CD4-positive, alpha-beta T cell (primary cell): ENCODE data around the gene GPR17. TPM values are rescaled to one million over a fixed set of nuclear protein-coding genes. Genes with fewer than 3 reads are reported as not detected.

Experiments
- ATAC-seq: fragments of 200-7000 bp; cut with Tn5 transposase; one replicate; pipeline ENCODE4 v1.10.0; 2022; ENCODE audit warnings: mild to moderate bottlenecking; ENCODE audit not compliant: poor library complexity
- CTCF ChIA-PET: fragments of 350-600 bp; sonication (Branson Sonifier 250); formaldehyde crosslinking; loops from one replicate; lab custom pipeline; 2021; ENCODE audit warnings: antibody characterized with exemption, inconsistent platforms; lab: Charles Lee
- POLR2A ChIA-PET: fragments of 350-600 bp; sonication (Branson Sonifier 250); formaldehyde crosslinking; loops from one replicate; lab custom pipeline; 2021; ENCODE audit warnings: antibody characterized with exemption, inconsistent platforms; lab: Charles Lee
- DNase-seq, 14 experiments: peaks; one replicate each; pipeline ENCODE4 v3.0.0-alpha.2; 2013 to 2020; ENCODE audit warnings: mixed read lengths in 2 of 14
- H3K27ac ChIP-seq, 2 donors: one replicate each; pipeline versions ENCODE4 v1.5.1 to v1.7.0; 2013; ENCODE audit warnings: low read length in 2 of 2, low read depth in 1 of 2, mild to moderate bottlenecking in 1 of 2
- H3K27me3 ChIP-seq, 2 experiments: 1 replicate in 1 of 2; 2 replicates in 1 of 2; pipeline versions ENCODE4 v1.6.1 to v1.7.0; 2013; ENCODE audit warnings: low read length in 2 of 2, control low read depth in 1 of 2, mild to moderate bottlenecking in 1 of 2, moderate library complexity in 1 of 2; ENCODE audit not compliant: insufficient read depth in 2 of 2, control insufficient read depth in 1 of 2
- H3K36me3 ChIP-seq: one replicate; pipeline ENCODE4 v1.6.1; 2013; ENCODE audit warnings: low read length, control low read depth; ENCODE audit not compliant: insufficient read depth
- H3K4me1 ChIP-seq: one replicate; pipeline ENCODE4 v1.6.1; 2013; ENCODE audit warnings: low read length, control low read depth; ENCODE audit not compliant: insufficient read depth
- H3K4me3 ChIP-seq: one replicate; pipeline ENCODE4 v1.5.1; 2013; ENCODE audit warnings: mild to moderate bottlenecking, low read length, moderate library complexity
- H3K9me3 ChIP-seq, 2 experiments: 1 replicate in 1 of 2; 2 replicates in 1 of 2; pipeline versions ENCODE4 v1.6.1 to v1.7.0; 2013; ENCODE audit warnings: low read length in 2 of 2, mild to moderate bottlenecking in 2 of 2, control low read depth in 1 of 2, moderate library complexity in 1 of 2; ENCODE audit not compliant: control insufficient read depth in 1 of 2, insufficient read depth in 1 of 2
- H3K27ac Mint-ChIP-seq: one replicate; pipeline ENCODE4 v1.8.0; 2020; ENCODE audit warnings: mixed read lengths
- H3K27me3 Mint-ChIP-seq: one replicate; pipeline ENCODE4 v1.8.0; 2021; ENCODE audit warnings: mixed read lengths
- H3K36me3 Mint-ChIP-seq: one replicate; pipeline ENCODE4 v1.8.0; 2021; ENCODE audit warnings: low read depth, mixed read lengths
- H3K4me1 Mint-ChIP-seq: one replicate; pipeline ENCODE4 v1.8.0; 2021; ENCODE audit warnings: low read depth, mixed read lengths
- H3K4me3 Mint-ChIP-seq: one replicate; pipeline ENCODE4 v1.8.0; 2020; ENCODE audit warnings: mild to moderate bottlenecking, mixed read lengths
- H3K9me3 Mint-ChIP-seq: one replicate; pipeline ENCODE4 v1.8.0; 2020; ENCODE audit warnings: mixed read lengths
- intact Hi-C, 2 experiments: fragments of 100-400 bp; cut with DNase I in 1 of 2; cut with micrococcal nuclease in 1 of 2; formaldehyde crosslinking; loops; one replicate each; pipeline versions ENCODE4 v1.15.1 to v1.9.0; 2023 to 2025; cut with DNase I, micrococcal nuclease
- total RNA-seq, 174 experiments: library from RNA in 2 of 174; stranded (reverse) in 2 of 174; gene quantifications; one replicate each; pipeline ENCODE4 v1.2.3 and lab custom pipeline; 2021 to 2026
- TF ChIP-seq, protein P1 (sequence below): fragments of 200-600 bp; IDR thresholded peaks from one replicate; pipeline ENCODE4 v1.8.0; 2022; ENCODE audit warnings: antibody characterized with exemption, mild to moderate bottlenecking

The GPR17 gene
- total RNA-seq, 2 experiments from 2014 or later = not detected

- TF ChIP-seq, protein P1, sequence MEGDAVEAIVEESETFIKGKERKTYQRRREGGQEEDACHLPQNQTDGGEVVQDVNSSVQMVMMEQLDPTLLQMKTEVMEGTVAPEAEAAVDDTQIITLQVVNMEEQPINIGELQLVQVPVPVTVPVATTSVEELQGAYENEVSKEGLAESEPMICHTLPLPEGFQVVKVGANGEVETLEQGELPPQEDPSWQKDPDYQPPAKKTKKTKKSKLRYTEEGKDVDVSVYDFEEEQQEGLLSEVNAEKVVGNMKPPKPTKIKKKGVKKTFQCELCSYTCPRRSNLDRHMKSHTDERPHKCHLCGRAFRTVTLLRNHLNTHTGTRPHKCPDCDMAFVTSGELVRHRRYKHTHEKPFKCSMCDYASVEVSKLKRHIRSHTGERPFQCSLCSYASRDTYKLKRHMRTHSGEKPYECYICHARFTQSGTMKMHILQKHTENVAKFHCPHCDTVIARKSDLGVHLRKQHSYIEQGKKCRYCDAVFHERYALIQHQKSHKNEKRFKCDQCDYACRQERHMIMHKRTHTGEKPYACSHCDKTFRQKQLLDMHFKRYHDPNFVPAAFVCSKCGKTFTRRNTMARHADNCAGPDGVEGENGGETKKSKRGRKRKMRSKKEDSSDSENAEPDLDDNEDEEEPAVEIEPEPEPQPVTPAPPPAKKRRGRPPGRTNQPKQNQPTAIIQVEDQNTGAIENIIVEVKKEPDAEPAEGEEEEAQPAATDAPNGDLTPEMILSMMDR = no peak
- DNase-seq (peak in 1 of 14 experiments; percentile 5), ATAC-seq (no peak)
- H3K4me1 ChIP-seq = peaks cover 15% of the 10 kb centered on the region
- H3K9me3 Mint-ChIP-seq = no peaks in the 10 kb centered on the region
- ChIA-PET POLR2A (no interaction called here), CTCF (no interaction called here)
- H3K27ac ChIP-seq = no peak overlapping the region
- peaks cover 0 to 8% of the 10 kb centered on the region in 2 experiments for H3K9me3 ChIP-seq
- H3K36me3 Mint-ChIP-seq = no peaks in the 10 kb centered on the region
- H3K27me3 Mint-ChIP-seq = peaks cover 77% of the 10 kb centered on the region
- H3K27me3 ChIP-seq = peaks cover 47 to 54% of the 10 kb centered on the region in 2 experiments
- intact Hi-C loops = no loop called here
- H3K4me1 Mint-ChIP-seq = peaks cover 9% of the 10 kb centered on the region
- H3K27ac Mint-ChIP-seq = no peak overlapping the region
- peak overlapping the region; percentile 25 for H3K4me3 Mint-ChIP-seq
- H3K36me3 ChIP-seq = no peaks in the 10 kb centered on the region
- no peak overlapping the region for H3K4me3 ChIP-seq
Measured at GRCh38 chr2:127672341-127673224, 26.6 kb downstream of the GPR17 start.

DNA sequence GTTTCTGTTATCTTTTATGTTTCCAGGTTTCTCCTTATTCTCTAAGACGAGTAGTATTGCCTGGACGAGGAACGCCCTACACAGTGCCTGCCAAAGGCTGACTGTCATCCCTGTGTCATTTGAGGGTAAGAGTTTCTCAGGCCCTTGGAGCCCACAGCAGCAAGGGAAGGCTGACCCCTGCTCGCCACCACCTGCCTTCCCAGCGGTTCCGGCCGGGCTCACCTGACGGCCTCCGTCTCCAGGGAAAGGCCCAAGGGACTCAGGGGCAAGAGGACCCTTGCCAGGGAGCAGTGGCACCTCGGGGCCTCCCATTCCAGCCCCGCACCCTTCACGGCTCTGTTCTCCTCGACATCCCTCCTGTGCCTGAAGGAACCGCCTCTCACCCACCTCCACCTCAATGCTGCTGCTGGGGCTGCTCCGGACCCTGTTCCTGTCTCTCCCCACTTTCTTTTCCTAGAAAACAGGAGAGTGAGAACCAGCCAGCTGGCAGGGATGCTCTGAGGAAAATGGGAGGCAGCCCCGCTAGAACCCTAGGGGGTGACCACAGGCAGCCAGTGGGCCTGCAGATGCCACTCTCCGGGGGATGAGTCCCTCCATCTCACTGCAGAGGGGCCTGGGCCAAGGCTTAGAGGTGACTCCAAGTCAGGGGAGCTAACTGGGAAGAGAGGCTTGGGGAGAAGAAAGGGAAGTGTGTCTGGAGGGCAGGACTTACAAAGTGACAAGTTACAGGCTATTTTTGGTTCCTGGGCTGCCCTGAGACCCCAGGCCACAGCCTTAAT, 27.5 kb downstream of the GPR17 start:
- ChIA-PET CTCF (no interaction called here), POLR2A (interaction anchor here (0.7 kb wide), 1 partner anchor 79 kb away, joined by 3 read pairs; no protein-coding TSS in a partner anchor)
- Histone ChIP-seq H3K27me3 (peaks cover 47 to 54% of the 10 kb centered on the region in 2 experiments), H3K36me3 (no peaks in the 10 kb centered on the region), H3K9me3 (peaks cover 0 to 8% of the 10 kb centered on the region in 2 experiments), H3K4me1 (peaks cover 15% of the 10 kb centered on the region), H3K27ac (no peak overlapping the region), H3K4me3 (no peak overlapping the region)
- peak overlapping the region; percentile 76 for H3K4me3 Mint-ChIP-seq
- H3K9me3 Mint-ChIP-seq = no peaks in the 10 kb centered on the region
- H3K27ac Mint-ChIP-seq = no peak overlapping the region
- peak in 1 of 14 experiments; percentile 7 for DNase-seq
- H3K27me3 Mint-ChIP-seq = peaks cover 82% of the 10 kb centered on the region
- ATAC-seq = no peak
- no peaks in the 10 kb centered on the region for H3K36me3 Mint-ChIP-seq
- peaks cover 9% of the 10 kb centered on the region for H3K4me1 Mint-ChIP-seq
- TF ChIP-seq, protein P1 = no peak
- intact Hi-C loops = no loop called here
